ENCODE data around the gene HEPACAM.

HEPACAM gene

DNA sequence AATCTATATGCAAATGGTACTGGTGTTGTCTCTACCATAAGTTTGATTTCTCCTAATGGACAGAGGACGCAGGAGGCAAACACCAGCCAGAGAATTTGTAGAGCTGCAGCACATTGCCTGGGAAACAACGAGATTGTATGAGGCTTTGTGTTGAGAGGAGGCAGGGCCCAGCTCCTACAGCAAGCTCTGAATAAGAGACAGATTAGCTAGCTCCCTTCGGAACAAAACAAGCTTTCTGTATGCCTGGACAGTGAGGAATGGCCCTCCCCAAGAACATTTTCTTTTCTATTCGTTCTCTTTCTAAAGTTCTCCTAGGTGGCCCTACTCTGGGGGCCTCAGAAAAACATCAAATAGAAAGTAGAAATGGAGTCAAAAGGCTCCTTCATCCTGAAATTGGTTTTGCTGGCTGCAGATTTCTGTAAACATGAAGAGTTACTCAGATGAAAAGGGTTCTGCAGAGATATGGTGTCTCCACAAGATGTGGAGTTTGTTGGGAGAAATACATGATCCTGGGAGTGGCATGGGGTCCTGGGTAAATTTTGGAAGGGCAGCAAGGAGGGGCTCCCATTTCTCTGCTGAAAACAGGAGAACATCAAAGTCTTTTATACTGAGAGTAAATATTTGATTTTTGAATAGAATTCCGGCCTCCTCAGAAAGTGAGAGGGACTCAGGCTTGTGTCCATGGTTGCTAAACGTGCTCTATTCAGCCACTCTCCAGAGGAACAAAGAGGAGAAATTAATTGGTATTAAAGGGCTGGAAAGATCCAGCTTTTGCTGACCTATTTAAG, 6.8 kb upstream of the HEPACAM start:
- peak; percentile 86 for DNase-seq

DNA sequence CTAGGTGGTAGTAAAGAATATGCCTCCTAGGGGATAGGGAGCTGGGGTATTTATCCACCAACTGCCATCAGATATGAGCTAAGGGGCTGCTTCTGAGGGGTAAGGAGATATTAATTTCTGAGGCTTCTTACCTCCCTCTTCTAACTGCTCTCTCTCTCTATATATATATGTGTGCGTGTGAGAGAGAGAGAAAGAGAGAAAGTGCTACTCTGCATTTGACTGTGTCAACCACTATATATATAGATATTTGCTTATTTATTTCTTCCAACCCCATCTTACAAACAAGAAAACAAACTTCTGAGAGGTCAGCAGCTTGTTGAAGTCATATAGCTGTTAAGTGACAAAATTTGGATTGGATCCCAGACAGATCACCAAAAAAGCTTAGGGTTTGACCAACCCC, 5.9 kb upstream of the HEPACAM start:
- no peak for DNase-seq

DNA sequence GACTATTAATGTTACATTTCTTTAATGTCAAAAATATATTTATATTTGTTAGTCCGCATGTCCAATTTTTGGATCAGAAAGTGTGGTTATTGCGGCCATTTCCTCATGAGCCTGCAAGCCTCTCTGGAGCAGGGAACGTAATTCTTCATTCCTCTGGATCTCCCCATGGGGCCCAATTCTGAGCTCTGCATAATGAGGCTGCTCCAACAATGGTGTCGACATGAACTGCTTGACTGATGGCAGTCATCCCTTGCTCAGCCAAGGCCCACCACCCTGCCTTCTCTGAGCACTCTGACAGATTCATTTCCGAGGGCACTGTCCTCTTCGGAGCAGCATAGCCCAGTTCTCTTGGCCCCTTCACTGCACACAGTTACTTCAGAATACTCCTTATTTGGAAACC, 3.1 kb upstream of the HEPACAM start:
- DNase-seq: no peak

DNA sequence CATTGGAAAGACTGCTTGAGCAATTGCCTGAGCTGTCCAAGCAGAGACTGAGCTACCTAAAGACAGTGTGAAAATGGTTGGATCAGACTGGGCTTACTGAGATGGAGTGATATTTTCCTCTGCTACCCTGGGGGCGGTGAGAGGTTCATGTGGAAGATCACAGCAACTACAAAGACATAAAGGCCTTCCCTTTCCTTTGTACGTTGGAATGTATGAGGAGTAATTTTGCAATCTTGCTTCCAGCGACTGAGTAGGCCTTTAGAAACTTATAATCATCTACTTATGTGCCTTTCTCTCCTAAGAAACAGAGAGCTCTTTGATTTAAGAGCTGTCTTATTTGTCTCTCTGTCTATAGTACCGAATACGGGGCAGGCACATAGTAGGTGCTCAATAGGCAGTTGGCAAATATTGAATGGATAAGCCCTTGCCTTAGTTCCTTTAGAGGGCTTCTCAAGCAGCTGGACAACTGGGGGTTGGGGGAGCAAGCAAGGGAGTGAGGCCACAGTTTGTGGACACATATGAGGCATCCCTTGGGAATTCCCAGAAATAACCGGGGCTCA, 2.4 kb upstream of the HEPACAM start:
- no peak for DNase-seq

DNA sequence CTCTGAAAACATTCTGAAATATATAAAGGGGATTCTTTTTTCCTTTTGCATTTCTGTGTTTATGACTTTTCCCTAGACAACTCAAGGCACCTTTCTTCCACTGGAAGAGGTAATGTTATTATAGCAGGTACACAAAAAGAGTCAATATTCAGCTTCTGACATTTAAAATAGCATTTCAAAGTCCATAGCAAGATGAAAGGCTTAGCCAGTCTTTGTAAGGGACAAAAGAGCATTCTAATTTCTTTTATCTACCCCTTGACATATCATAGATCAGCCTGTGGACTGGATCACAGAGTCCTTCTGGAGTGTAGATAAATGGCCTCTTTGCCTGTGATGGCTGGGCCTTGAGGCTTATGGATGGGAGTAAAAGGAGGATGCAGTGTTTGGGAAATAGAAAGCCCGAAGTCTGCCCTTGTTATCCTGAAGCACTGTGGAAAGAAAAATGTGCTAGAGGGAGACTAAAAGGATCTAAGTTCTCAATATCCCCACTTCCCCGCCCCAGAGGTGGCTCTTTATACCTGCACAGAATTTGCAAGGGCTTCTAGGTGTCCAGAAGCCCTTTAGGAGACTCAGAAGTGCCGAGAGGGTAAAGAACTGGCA, 1.6 kb upstream of the HEPACAM start:
- DNase-seq: no peak

DNA sequence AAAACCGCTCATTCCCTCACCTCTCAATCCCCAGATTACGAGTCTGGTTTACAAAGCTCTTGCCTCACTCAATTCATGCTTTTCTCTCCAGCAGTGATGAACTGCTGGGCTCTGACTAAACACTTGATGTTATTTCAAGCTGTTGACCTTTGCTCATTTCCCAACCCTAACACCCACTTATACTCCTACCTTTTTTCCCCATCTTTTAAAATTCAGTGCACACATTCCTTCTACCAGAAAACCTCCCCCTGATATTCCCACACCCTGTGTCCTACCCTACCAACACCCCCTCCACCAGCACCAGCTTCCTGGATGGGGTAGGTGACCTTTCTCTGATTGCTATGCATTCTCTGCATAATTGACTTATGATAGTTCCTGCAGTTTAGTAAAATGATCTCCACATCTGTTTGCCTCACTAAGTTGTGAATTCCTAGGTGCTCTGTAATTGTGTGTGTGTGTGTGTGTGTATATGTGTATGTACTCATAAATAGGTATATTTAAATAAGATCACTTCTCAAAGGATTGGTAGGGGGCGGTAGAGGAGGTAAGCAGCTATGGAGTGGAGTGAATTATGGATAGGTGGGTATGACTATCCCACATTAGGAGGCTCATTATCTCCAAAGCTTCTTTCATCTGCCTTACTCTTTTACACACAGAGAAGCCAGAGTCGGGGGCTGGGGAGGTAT, 842 bp downstream of the HEPACAM start:
- peak; percentile 63 for DNase-seq

DNA sequence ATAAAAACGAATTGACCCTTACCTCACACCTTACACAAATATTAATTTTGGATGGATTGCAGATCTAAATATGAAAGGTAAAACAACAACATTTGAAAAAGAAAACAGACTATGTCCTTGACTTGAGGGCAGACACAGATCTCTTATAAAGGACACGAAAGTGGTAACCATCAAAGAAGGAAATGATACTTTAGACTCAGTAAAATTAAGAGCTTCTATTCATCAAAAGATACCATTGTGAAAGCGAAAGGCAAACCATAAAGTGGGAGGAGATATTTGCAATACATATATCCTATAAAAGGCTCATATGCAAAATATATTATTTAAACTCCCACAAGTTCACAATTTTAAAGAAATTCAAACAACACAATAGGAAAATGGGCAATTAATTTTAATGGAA, 5.0 kb downstream of the HEPACAM start:
- no peak for DNase-seq

DNA sequence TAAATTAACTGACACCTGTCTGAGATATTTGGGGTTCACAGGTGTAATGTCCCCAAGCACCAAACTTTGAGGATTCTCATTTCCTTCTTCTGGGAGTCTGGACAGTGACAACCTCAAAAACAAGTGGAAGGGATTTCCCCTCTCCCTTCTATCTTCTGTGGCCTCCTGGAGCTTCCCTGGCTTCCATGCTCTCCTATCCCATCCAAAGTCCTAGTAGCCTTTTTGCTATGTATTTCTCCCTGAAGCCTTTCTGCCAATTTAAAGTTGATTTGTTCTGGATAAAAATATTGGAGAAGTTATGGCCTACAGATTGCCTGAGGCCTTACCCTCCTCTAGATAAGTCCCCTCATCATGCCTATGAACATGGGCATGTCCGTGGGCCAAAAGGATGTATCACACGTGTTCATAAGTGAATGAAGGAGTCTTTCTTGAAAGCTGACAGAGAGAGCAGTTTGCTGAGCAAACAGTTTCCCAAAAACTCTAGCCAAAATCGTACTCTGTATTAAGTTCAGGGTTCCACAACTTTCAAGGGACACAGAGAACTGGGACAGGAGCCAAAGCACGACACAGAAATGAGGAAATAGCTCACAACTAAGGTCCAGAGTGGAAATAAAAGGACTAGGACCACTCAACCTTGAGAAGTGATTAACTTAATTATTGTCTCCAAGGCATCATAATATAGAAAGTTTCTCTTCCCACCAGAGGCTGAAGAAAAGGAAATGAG, 6.7 kb downstream of the HEPACAM start:
- peak; percentile 70 for DNase-seq

DNA sequence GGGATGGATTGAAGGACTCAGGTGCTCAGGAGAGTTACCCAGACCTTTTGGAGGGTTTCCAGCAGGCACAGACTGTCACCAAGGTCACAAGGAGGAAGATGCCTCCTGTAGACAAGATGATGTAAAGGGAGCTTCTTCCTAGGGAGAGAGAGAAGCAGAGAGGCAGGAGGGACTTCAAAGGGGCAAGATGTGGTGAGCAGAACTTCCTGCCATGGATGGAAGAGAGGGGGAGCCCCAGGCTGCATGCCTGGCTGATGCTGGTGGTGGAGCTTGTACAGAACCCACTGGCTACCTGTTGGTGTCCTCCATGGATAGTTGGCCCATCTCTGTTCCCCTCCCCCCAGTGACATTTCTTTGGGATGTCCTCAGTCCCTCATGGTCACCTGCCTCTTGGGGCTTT, 12.6 kb downstream of the HEPACAM start:
- no peak for DNase-seq

DNA sequence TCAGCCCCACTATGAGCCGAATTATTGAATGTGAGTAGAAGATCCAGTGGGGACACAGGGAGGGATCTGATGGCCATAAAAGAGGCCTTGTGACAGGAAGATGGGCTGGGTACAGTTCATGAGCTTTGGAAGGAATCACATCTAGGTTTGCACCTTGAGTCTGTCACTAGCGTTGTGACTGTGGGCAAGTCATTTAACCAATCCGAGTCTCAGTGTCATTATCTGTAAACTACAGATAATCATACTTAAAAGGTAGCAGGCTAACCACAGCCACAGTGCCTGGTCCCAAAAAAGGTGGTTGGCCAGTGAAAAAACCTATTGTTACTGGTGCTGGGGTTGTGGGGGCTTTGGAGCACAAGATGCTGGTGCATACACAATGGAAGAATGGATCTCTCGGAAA, 13.0 kb downstream of the HEPACAM start:
- no peak for DNase-seq

DNA sequence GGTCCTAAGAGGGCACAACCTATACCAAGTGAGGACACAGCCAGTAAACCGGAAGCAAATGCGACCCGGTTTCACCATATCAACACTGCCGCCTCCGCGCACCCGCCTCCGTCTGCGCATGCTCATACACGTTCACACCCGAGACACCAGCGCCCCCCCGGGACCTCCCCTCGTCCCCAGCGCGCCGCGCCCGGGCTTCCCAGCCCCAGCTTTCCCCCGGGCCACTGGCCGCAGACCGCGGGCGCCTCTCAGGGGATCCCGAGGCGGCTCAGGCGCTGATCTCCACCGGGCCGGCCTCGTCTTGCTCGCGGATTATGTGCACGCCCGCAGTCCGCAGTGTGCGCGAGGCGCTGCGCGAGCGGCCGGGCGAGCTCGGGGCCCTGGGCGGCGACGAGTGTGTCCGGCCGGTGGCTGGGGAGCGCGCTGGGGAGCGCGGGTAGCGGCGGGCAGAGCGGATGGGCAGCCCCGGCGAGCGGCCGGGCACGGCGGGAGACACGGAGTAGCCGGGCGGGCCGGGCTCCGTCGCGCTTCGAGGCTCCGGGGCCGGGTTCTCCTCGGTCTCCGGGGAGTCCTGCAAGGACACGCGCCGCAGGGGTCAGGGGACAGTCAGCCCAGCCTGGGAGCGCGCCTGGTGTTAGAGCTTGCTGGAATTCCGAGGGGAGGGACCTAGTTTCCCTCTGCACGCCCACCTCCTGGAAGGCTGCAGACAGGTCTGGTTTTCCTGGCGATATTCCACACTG, 14.8 kb downstream of the HEPACAM start:
- DNase-seq: no peak

DNA sequence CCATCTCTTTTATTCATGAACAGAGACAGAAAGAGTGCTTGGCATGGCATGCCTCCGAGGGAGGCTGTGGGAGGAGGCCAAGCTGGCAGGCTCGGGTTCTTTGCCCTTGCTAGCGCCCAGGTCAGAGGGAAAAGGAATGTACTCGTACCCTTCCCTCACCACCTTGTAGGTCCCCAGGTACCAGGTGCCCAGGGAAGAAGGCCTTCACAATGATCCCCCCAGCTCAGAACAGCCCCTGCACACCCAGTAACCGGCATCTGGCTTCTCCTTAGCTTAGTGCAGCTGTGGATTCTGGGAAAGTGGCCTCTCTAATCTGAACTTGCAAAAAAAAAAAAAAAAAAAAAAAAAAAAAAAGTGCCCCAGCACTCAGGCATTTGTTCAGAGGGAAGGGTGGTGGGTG, 15.5 kb downstream of the HEPACAM start:
- no peak for DNase-seq

DNA sequence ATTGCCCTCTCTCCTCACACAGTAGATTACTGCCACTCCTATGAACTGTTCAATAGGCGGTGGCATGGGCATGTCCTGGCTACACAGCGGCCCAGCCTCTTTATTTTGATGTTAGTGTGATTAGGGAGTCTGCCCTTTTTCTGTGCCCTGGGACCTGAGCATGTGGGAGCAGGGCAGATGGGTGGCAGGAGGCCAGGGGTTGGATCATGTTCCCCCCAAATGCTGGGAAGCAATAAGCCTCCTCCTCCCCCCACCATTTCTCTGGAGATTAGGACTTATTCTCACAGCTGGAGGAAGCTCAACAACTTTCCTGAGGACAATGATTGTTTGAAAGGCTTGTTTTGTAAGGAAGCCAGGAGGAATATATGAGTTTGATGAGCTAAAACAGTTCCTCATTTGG, 15.9 kb downstream of the HEPACAM start:
- no peak for DNase-seq

DNA sequence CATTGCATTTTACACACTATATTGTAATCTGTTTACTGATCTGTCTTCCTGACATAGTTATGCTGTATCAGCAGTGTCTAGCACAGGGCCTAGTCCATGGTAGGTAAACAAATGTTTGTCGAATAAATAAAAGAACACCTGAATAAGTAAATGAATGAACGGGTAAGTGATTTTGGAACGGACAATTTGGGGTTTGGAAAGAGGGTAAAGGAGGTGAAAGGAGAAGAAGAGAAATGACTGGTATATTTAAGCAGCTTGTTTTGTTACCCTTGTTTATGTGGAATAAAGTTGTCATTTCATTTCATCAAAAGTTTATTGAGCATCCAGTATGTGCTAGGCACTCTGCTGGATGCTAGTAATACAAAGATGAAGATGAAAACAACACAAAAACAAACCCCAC, 16.9 kb downstream of the HEPACAM start, which contains the start of gene HEPN1:
Gene HEPN1 (plus strand): TSS at position 301 of the 400 bp plus-strand sequence.
- DNase-seq: no peak

DNA sequence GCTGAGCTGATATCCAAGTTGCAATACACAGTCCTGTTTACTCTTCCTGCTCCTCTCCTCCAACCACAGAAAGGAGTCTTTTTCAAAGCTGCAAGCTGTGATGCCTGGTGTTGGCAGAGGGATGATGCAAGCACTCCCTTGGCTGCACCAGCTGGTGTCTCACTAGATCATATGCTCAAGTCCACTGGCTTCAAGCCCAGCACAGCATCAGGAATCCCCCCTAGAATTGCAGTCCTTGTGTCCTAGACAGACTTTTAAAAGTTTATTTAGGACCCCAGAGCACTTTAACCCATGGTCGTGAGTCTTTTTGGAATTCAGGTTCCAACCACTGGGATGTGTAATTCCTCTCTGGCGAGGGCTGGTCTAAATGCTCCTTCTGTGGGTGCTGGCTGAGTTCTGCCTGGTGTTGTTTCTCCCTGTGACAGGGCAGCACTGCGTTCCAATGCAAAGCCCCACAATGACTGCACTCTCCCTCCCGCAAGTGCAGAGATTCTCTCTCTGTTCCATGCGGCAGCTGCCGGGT, 18.7 kb downstream of the HEPACAM start:
- DNase-seq: peak; percentile 92

DNA sequence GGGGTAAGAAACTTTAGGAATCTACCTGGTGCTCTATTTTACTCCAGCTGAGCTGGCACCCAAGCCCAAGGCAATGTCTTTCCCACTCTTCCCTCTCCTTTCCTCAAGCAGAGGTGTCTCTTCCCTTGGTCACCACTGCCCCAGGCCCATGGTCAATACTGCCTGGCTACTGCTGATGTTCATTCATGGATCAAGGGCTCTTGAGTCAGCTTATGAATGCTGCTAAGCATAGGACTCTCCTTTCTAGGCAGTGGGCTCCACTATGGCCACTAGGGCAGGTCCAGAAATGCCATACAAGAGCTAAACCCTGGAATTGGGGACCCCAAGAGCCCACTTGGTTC, 19.5 kb downstream of the HEPACAM start:
- DNase-seq: no peak

DNA sequence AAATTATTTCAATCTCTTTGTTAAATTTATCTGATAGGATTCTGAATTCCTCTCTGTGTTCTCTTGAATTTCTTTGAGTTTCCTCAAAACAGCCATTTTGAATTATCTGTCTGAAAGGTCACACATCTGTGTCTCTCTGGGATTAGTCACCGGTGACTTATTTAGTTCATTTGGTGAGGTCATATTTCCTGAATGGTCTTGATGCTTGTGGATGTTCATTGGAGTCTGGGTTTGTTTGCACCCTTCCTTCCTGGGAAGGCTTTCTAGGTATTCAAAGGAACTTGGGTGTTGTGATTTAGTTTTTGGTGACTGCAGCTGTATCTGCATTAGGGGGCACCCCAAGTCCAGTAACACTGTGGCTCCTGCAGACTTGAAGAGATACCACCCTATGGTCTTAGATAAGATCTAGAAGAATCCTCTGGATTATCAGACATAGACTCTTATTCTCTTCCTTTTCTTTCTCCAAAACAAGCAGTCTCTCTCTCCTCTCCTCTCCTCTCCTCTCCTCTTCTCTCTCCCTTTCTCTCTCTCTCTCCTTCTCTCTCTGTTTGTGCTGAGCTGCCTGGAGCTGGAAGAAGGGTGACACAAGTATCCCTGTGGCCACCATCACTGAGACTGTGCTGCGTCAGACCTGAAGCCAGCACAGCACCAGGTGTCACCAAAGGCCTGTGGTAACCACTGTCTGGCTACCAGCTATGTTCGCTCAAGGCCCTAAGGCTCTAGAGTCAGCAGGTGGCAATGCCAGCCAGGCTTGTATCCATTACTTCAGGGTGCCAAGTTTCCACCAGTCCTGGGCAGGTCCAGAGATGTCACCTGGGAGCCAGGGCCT, 20.1 kb downstream of the HEPACAM start:
- no peak for DNase-seq

DNA sequence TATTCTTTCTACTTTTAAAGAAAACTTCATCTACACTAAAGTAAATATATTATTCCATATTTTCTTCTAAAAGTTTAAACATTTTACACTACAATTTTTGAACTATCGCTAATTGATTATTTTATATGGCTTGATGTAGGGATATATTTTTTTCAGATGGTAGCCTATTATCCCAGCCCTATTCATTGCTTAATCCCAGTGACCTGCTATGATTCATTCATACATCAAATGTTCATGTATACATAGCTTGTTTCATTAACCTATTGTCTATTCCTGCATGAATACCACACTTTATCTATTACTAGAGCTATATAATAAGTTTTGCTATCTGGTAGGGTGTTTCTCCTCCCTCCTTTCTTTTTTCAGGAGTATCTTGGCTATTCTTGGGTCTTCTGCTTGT, 33.2 kb downstream of the HEPACAM start:
- DNase-seq: no peak

DNA sequence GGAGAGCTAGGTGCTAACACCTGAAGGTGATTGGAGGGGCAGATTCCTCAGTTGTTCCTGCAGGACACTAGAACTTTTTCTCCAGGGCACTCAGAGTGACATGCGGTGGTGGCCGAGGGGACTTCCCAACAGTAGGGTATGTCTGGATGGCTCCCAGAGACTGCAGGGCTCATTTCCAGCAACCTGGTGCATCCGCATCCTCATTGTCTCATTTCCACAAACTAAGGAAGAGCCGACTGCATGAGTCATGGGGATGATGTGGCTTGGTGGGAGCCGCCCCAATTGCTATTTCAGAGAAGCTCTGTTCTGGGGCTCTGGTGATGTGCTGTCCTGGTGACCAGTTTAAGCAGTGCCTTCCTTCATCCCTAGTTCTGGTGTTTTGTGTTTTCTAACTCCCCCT, 35.4 kb downstream of the HEPACAM start:
- no peak for DNase-seq

DNA sequence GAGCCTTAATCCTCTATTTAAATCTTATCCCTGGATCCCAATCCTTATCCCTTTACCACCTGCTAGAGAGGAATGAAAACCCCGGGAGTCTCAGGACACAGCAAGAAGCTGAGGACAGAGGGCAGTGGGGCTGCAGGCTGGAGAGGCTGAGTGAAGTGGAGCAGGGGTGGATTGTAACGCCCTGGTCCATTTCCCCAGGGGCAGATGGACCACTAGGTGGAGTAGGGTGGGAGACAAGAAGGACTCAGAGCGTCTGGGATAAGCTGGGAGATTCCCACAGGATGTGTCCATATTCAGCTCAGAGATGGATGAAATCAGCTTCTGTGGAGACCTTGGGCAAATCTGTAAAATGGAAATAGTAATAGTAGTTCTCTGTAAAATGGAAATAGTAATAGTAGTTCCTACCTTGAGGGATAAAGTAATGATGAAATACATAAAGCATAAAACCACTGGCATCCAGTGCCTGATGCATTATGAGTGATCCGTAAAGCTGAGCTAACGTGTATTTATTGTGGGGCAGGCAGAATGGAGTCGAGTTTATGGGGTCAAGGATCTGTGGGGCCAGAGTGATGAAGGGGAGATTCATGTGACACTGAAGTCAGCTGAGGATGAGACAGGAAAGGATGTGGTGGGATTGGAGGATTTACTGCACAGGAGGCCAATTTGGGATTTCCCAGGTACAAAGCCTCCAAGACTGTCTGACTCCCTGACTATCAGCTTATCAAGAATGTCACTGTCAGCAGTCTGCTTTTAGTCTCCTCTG, 36.3 kb downstream of the HEPACAM start:
- DNase-seq: no peak

DNA sequence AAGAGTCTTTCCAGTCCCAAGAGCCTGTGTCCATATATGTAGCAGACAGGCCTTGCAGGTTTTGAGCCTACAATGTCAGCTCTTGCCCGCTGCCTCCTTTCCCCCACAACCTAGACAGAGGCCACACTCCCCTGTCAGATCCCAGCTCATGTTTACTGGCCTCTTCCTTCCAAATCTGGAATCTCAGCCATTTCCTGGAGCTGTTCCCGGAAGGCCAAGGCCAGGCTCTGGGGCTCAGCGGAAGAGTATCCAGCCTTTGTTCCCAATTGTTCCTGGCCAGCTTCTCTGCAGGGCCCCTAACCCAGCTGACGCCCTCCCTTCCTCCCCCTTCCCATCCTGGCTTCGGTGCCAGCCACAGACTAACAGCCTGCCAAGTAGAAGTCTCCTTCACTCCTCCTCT, 37.1 kb downstream of the HEPACAM start:
- peak; percentile 66 for DNase-seq

Data from midbrain (tissue), 1 donor.